ENCODE results near the gene PBX3.

The PBX3 gene

GRCh38 chr9:125852386-125852785, 105.2 kb downstream of the PBX3 start:
- H3F3A ChIP-seq (ENCODE audit: insufficient read depth) = no peaks in the 10 kb centered on the region
- no peaks in the 10 kb centered on the region for H3K9me3 ChIP-seq (ENCODE audit: insufficient read depth, low read length)
- TF ChIP-seq, protein P1, sequence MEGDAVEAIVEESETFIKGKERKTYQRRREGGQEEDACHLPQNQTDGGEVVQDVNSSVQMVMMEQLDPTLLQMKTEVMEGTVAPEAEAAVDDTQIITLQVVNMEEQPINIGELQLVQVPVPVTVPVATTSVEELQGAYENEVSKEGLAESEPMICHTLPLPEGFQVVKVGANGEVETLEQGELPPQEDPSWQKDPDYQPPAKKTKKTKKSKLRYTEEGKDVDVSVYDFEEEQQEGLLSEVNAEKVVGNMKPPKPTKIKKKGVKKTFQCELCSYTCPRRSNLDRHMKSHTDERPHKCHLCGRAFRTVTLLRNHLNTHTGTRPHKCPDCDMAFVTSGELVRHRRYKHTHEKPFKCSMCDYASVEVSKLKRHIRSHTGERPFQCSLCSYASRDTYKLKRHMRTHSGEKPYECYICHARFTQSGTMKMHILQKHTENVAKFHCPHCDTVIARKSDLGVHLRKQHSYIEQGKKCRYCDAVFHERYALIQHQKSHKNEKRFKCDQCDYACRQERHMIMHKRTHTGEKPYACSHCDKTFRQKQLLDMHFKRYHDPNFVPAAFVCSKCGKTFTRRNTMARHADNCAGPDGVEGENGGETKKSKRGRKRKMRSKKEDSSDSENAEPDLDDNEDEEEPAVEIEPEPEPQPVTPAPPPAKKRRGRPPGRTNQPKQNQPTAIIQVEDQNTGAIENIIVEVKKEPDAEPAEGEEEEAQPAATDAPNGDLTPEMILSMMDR (IDR thresholded peaks at IDR 0.05; ENCODE audit: insufficient read depth, low read length, poor library complexity, severe bottlenecking) = no peak
- TF ChIP-seq EZH2phosphoT487 (conservative IDR thresholded peaks at IDR 0.05; ENCODE audit: low read length) = no peak
- H2AFZ ChIP-seq (ENCODE audit: low read depth, low read length, severe bottlenecking) = no peak overlapping the region
- no peaks in the 10 kb centered on the region for H3K9me2 ChIP-seq (replicated peaks; ENCODE audit: insufficient read depth, low read length)
- H3K4me2 ChIP-seq (ENCODE audit: low read depth, low read length, poor library complexity, severe bottlenecking) = no peak overlapping the region
- no peaks in the 10 kb centered on the region for H3K27me3 ChIP-seq (ENCODE audit: low read length)
- no peak overlapping the region for H3K4me3 ChIP-seq (ENCODE audit: insufficient read depth, low read length, poor library complexity, severe bottlenecking)
- no peaks in the 10 kb centered on the region for H3K36me3 ChIP-seq (ENCODE audit: low read length)
- peaks cover 21% of the 10 kb centered on the region; the same call in 1 of the 2 replicates for H4K20me1 ChIP-seq (ENCODE audit: low read depth, low read length)
- H3K79me2 ChIP-seq (ENCODE audit: insufficient read depth, low read length) = no peaks in the 10 kb centered on the region
- no peak overlapping the region for H3K27ac ChIP-seq (ENCODE audit: low read depth, low read length)
- no peak overlapping the region for H3K9ac ChIP-seq (ENCODE audit: low read length)

DNA sequence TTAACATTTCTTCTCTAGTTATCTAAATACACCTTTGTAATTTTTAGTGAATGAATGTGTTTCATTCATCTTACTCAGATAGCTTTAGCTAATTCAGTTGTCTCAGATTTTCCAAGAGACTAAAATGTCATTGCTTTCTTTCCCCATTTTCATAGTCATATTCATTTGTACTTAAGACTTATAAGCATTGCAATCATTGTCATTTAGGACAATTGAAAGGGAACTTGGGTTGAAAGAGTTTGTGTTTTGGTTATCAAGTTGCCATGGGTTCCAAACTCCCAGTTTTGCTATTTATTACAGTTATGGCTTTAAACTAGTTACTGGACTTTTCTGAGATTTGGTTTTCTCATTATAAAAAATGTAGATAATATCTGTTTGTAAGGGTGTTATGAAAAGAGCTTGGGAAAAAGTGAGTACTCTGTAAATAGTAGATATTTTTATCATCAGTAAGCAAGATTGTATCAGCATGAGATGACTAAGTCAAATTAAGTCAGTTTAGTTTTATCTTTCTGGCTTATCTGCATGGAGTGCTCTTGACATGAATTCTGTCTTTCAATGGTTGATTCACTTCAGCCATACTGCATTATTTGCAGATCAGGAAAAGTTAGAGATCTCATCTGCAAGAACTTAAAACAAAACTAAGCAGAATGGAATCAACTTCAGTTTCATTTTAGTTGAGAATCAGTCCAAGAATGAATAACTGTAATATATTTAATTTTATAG, 107.5 kb downstream of the PBX3 start:
- Histone ChIP-seq H3K9me2 (replicated peaks; ENCODE audit: insufficient read depth, low read length) (no peaks in the 10 kb centered on the region), H3K27ac (ENCODE audit: low read depth, low read length) (no peak overlapping the region), H3K9ac (ENCODE audit: low read length) (no peak overlapping the region), H3K27me3 (ENCODE audit: low read length) (no peaks in the 10 kb centered on the region), H3K36me3 (ENCODE audit: low read length) (no peaks in the 10 kb centered on the region), H3K79me2 (ENCODE audit: insufficient read depth, low read length) (no peaks in the 10 kb centered on the region), H3K4me3 (ENCODE audit: insufficient read depth, low read length, poor library complexity, severe bottlenecking) (no peak overlapping the region), H3K4me2 (ENCODE audit: low read depth, low read length, poor library complexity, severe bottlenecking) (no peak overlapping the region), H4K20me1 (ENCODE audit: low read depth, low read length) (peaks cover 15% of the 10 kb centered on the region; the same call in 1 of the 2 replicates), H2AFZ (ENCODE audit: low read depth, low read length, severe bottlenecking) (no peak overlapping the region), H3F3A (ENCODE audit: insufficient read depth) (no peaks in the 10 kb centered on the region), H3K9me3 (ENCODE audit: insufficient read depth, low read length) (no peaks in the 10 kb centered on the region)
- no peak for TF ChIP-seq EZH2phosphoT487 (conservative IDR thresholded peaks at IDR 0.05; ENCODE audit: low read length)
- TF ChIP-seq, protein P1 (IDR thresholded peaks at IDR 0.05; ENCODE audit: insufficient read depth, low read length, poor library complexity, severe bottlenecking) = no peak

- no peaks in the 10 kb centered on the region for H3K9me2 ChIP-seq (replicated peaks; ENCODE audit: insufficient read depth, low read length)
- 0 out of 2 replicates have a peak, but pooled peaks cover 5% of the 10 kb centered on the region for H4K20me1 ChIP-seq (ENCODE audit: low read depth, low read length)
- H3K4me2 ChIP-seq (ENCODE audit: low read depth, low read length, poor library complexity, severe bottlenecking) = no peak overlapping the region
- no peaks in the 10 kb centered on the region for H3K79me2 ChIP-seq (ENCODE audit: insufficient read depth, low read length)
- H3K36me3 ChIP-seq (ENCODE audit: low read length) = no peaks in the 10 kb centered on the region
- H2AFZ ChIP-seq (ENCODE audit: low read depth, low read length, severe bottlenecking) = no peak overlapping the region
- no peak for TF ChIP-seq EZH2phosphoT487 (conservative IDR thresholded peaks at IDR 0.05; ENCODE audit: low read length)
- TF ChIP-seq, protein P1 (IDR thresholded peaks at IDR 0.05; ENCODE audit: insufficient read depth, low read length, poor library complexity, severe bottlenecking) = no peak
- H3K27ac ChIP-seq (ENCODE audit: low read depth, low read length) = no peak overlapping the region
- no peaks in the 10 kb centered on the region for H3K9me3 ChIP-seq (ENCODE audit: insufficient read depth, low read length)
- H3K9ac ChIP-seq (ENCODE audit: low read length) = no peak overlapping the region
- H3K27me3 ChIP-seq (ENCODE audit: low read length) = no peaks in the 10 kb centered on the region
- no peaks in the 10 kb centered on the region for H3F3A ChIP-seq (ENCODE audit: insufficient read depth)
- H3K4me3 ChIP-seq (ENCODE audit: insufficient read depth, low read length, poor library complexity, severe bottlenecking) = no peak overlapping the region
Observed at GRCh38 chr9:125856331-125856730, 109.2 kb downstream of the PBX3 start.
